H9 (cell line): Measurements from ENCODE around the gene CCL15. TPM values are rescaled to one million over a fixed set of nuclear protein-coding genes. Genes with fewer than 3 reads are reported as not detected.

Experiments used
- DNase-seq: peaks from one replicate; pipeline ENCODE4 v3.0.0-alpha.2; 2017
- H2AFZ ChIP-seq: one replicate; pipeline ENCODE4 v1.6.1; 2013; ENCODE audit warnings: mild to moderate bottlenecking, low read length, control low read depth, moderate library complexity
- H2AK5ac ChIP-seq: 2 replicates; pipeline ENCODE4 v1.6.1; 2013; ENCODE audit warnings: low read length, control low read depth, mixed read lengths; ENCODE audit not compliant: insufficient read length
- H2BK120ac ChIP-seq: one replicate; pipeline ENCODE4 v1.6.1; 2013; ENCODE audit warnings: low read depth, mild to moderate bottlenecking, low read length, control low read depth, inconsistent platforms; ENCODE audit not compliant: poor library complexity, severe bottlenecking
- H2BK12ac ChIP-seq: 2 replicates; pipeline ENCODE4 v1.6.1; 2013; ENCODE audit warnings: low read length, control low read depth, mixed read lengths, low read depth; ENCODE audit not compliant: insufficient read length
- H2BK15ac ChIP-seq: 2 replicates; pipeline ENCODE4 v1.6.1; 2013; ENCODE audit warnings: low read depth, low read length, control low read depth
- H2BK20ac ChIP-seq: one replicate; pipeline ENCODE4 v1.6.1; 2013; ENCODE audit warnings: low read depth, mild to moderate bottlenecking, low read length, control low read depth, inconsistent platforms; ENCODE audit not compliant: poor library complexity, severe bottlenecking
- H2BK5ac ChIP-seq: 2 replicates; pipeline ENCODE4 v1.6.1; 2013; ENCODE audit warnings: low read length, control low read depth, mixed read lengths; ENCODE audit not compliant: insufficient read length
- H3K14ac ChIP-seq: 2 replicates; pipeline ENCODE4 v1.6.1; 2013; ENCODE audit warnings: low read length, control low read depth; ENCODE audit not compliant: insufficient read depth
- H3K18ac ChIP-seq: 2 replicates; pipeline ENCODE4 v1.6.1; 2013; ENCODE audit warnings: low read depth, mild to moderate bottlenecking, mixed read lengths, low read length, control low read depth; ENCODE audit not compliant: insufficient read length
- H3K23ac ChIP-seq: 2 replicates; pipeline ENCODE4 v1.6.1; 2013; ENCODE audit warnings: low read length, control low read depth, mixed read lengths, low read depth; ENCODE audit not compliant: insufficient read length
- H3K23me2 ChIP-seq: 2 replicates; pipeline ENCODE4 v1.6.1; 2013; ENCODE audit warnings: low read depth, mild to moderate bottlenecking, mixed read lengths, low read length, control low read depth; ENCODE audit not compliant: insufficient read length, poor library complexity, severe bottlenecking
- H3K27ac ChIP-seq: 2 replicates; pipeline ENCODE4 v1.5.1; 2013; ENCODE audit warnings: low read length, control low read depth, mixed read lengths, low read depth; ENCODE audit not compliant: insufficient read length
- H3K27me3 ChIP-seq: 2 replicates; pipeline ENCODE4 v1.6.1; 2013; ENCODE audit warnings: low read length, control low read depth, inconsistent platforms; ENCODE audit not compliant: insufficient read depth
- H3K4ac ChIP-seq: 2 replicates; pipeline ENCODE4 v1.6.1; 2013; ENCODE audit warnings: low read depth, mild to moderate bottlenecking, control low read depth, inconsistent platforms, low read length, moderate library complexity
- H3K4me1 ChIP-seq: 2 replicates; pipeline ENCODE4 v1.6.1; 2013; ENCODE audit warnings: low read length, control low read depth, inconsistent platforms; ENCODE audit not compliant: insufficient read depth
- H3K4me2 ChIP-seq: 2 replicates; pipeline ENCODE4 v1.6.1; 2013; ENCODE audit warnings: low read length, control low read depth, mixed read lengths; ENCODE audit not compliant: insufficient read length, insufficient read depth
- H3K56ac ChIP-seq: 2 replicates; pipeline ENCODE4 v1.6.1; 2013; ENCODE audit warnings: low read depth, mild to moderate bottlenecking, mixed read lengths, low read length, control low read depth; ENCODE audit not compliant: insufficient read length
- H3K79me1 ChIP-seq: 2 replicates; pipeline ENCODE4 v1.6.1; 2013; ENCODE audit warnings: low read depth, mild to moderate bottlenecking, moderate library complexity, low read length, control low read depth, inconsistent platforms; ENCODE audit not compliant: insufficient read depth, poor library complexity, severe bottlenecking
- H3K79me2 ChIP-seq: 2 replicates; pipeline ENCODE4 v1.6.1; 2013; ENCODE audit warnings: low read length, control low read depth, inconsistent platforms; ENCODE audit not compliant: insufficient read depth
- H3K9ac ChIP-seq: 2 replicates; pipeline ENCODE4 v1.6.1; 2013; ENCODE audit warnings: low read length, control low read depth, mixed read lengths; ENCODE audit not compliant: insufficient read length; ENCODE audit errors: extremely low read depth
- H3K9me3 ChIP-seq: one replicate; pipeline ENCODE4 v1.6.1; 2013; ENCODE audit warnings: low read depth, low read length, inconsistent platforms; ENCODE audit not compliant: control insufficient read depth
- H3T11ph ChIP-seq: one replicate; pipeline ENCODE4 v1.6.1; 2013; ENCODE audit warnings: mild to moderate bottlenecking, low read length, control low read depth, inconsistent platforms
- H4K20me1 ChIP-seq: one replicate; pipeline ENCODE4 v1.6.1; 2013; ENCODE audit not compliant: control insufficient read depth, insufficient read length, insufficient read depth
- H4K5ac ChIP-seq: 2 replicates; pipeline ENCODE4 v1.6.1; 2013; ENCODE audit warnings: low read depth, mild to moderate bottlenecking, mixed read lengths, low read length, control low read depth; ENCODE audit not compliant: insufficient read length
- H4K8ac ChIP-seq: replicated peaks from 2 replicates; pipeline ENCODE4 v1.6.1; 2013; ENCODE audit warnings: low read length, control low read depth, mixed read lengths, low read depth; ENCODE audit not compliant: insufficient read length
- H4K91ac ChIP-seq: 2 replicates; pipeline ENCODE4 v1.6.1; 2013; ENCODE audit warnings: low read depth, mild to moderate bottlenecking, moderate library complexity, mixed read lengths, low read length, control low read depth; ENCODE audit not compliant: insufficient read length
- H3K27ac Mint-ChIP-seq, 3 experiments: 2 replicates in 2 of 3; 3 replicates in 1 of 3; pipeline ENCODE4 v1.8.0; 2020 to 2021; ENCODE audit warnings: mixed read lengths in 3 of 3, mild to moderate bottlenecking in 1 of 3, moderate library complexity in 1 of 3
- H3K27me3 Mint-ChIP-seq: 2 replicates; pipeline ENCODE4 v1.8.0; 2021; ENCODE audit warnings: low read depth, mild to moderate bottlenecking, moderate library complexity, mixed read lengths
- H3K36me3 Mint-ChIP-seq, 3 experiments: 2 replicates in 2 of 3; 3 replicates in 1 of 3; pipeline ENCODE4 v1.8.0; 2020 to 2021; ENCODE audit warnings: low read depth in 3 of 3, mixed read lengths in 3 of 3; ENCODE audit not compliant: insufficient read depth in 1 of 3
- H3K4me1 Mint-ChIP-seq, 2 experiments: 2 replicates each; pipeline ENCODE4 v1.8.0; 2020; ENCODE audit warnings: mixed read lengths in 2 of 2
- H3K4me3 Mint-ChIP-seq, 2 experiments: 2 replicates in 1 of 2; 3 replicates in 1 of 2; pipeline ENCODE4 v1.8.0; 2020 to 2021; ENCODE audit warnings: mild to moderate bottlenecking in 2 of 2, mixed read lengths in 2 of 2, moderate library complexity in 1 of 2
- H3K9me3 Mint-ChIP-seq, 2 experiments: 2 replicates in 1 of 2; 3 replicates in 1 of 2; pipeline ENCODE4 v1.8.0; 2020; ENCODE audit warnings: mild to moderate bottlenecking in 2 of 2, mixed read lengths in 2 of 2, moderate library complexity in 1 of 2
- WGBS: extraction: QIAGEN DNeasy Blood & Tissue Kit; methylation state at CpG from one replicate; pipeline ENCODE4 v1.1.7; 2013; ENCODE audit warnings: missing lambda C conversion rate, low lambda C conversion rate, mixed read lengths; ENCODE audit not compliant: insufficient read length; ENCODE audit errors: extremely low coverage; 5-methylcytosine and 5-hydroxymethylcytosine counted together
- total RNA-seq: library from RNA; stranded (reverse); gene quantifications from 2 replicates; pipeline ENCODE4 v1.2.1, GENCODE V29; 2021
- TF ChIP-seq, protein P1 (sequence below): fragments of 200-600 bp; sonication (generic); conservative IDR thresholded peaks from 3 replicates; pipeline ENCODE4 v1.8.0; 2021; ENCODE audit warnings: antibody characterized with exemption, mild to moderate bottlenecking

The CCL15 gene
- total RNA-seq, 1 experiment from 2014 or later: not detected

- no peak overlapping the region for H3K56ac ChIP-seq
- H2AK5ac ChIP-seq: no peak overlapping the region
- WGBS: no CpG with 5 or more reads among the region's 1 CpG
- Mint-ChIP-seq H3K9me3 (no peaks in the 10 kb centered on the region), H3K36me3 (no peaks in the 10 kb centered on the region), H3K4me1 (peaks cover 5 to 11% of the 10 kb centered on the region in 2 experiments; a peak in 3 of 4 replicates), H3K4me3 (no peak overlapping the region), H3K27ac (no peak overlapping the region), H3K27me3 (no peaks in the 10 kb centered on the region)
- H2BK20ac ChIP-seq: no peak overlapping the region
- H4K8ac ChIP-seq: no peak overlapping the region
- no peak overlapping the region for H3K14ac ChIP-seq
- no peak overlapping the region for H2BK15ac ChIP-seq
- H3K4me2 ChIP-seq: no peak overlapping the region
- TF ChIP-seq, protein P1, sequence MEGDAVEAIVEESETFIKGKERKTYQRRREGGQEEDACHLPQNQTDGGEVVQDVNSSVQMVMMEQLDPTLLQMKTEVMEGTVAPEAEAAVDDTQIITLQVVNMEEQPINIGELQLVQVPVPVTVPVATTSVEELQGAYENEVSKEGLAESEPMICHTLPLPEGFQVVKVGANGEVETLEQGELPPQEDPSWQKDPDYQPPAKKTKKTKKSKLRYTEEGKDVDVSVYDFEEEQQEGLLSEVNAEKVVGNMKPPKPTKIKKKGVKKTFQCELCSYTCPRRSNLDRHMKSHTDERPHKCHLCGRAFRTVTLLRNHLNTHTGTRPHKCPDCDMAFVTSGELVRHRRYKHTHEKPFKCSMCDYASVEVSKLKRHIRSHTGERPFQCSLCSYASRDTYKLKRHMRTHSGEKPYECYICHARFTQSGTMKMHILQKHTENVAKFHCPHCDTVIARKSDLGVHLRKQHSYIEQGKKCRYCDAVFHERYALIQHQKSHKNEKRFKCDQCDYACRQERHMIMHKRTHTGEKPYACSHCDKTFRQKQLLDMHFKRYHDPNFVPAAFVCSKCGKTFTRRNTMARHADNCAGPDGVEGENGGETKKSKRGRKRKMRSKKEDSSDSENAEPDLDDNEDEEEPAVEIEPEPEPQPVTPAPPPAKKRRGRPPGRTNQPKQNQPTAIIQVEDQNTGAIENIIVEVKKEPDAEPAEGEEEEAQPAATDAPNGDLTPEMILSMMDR: no peak
- no peaks in the 10 kb centered on the region for H3K4me1 ChIP-seq
- no peak overlapping the region for H3K23ac ChIP-seq
- no peak overlapping the region for H2BK120ac ChIP-seq
- H4K5ac ChIP-seq: no peak overlapping the region
- no peaks in the 10 kb centered on the region for H4K20me1 ChIP-seq
- no peaks in the 10 kb centered on the region for H3K9me3 ChIP-seq
- H3K9ac ChIP-seq: no peak overlapping the region
- no peaks in the 10 kb centered on the region for H3K79me2 ChIP-seq
- H4K91ac ChIP-seq: no peak overlapping the region
- H3K23me2 ChIP-seq: no peaks in the 10 kb centered on the region
- H2BK5ac ChIP-seq: no peak overlapping the region
- H3K4ac ChIP-seq: no peak overlapping the region
- H3T11ph ChIP-seq: no peak overlapping the region
- H2BK12ac ChIP-seq: no peak overlapping the region
- no peak overlapping the region for H2AFZ ChIP-seq
- no peak for DNase-seq
- no peaks in the 10 kb centered on the region for H3K79me1 ChIP-seq
- no peaks in the 10 kb centered on the region for H3K27me3 ChIP-seq
- H3K27ac ChIP-seq: no peak overlapping the region
- H3K18ac ChIP-seq: no peak overlapping the region
Observed at GRCh38 chr17:35972066-35972465, 29.3 kb downstream of the CCL15 start.
